ENCODE results near the gene GPHA2.
A peak's percentile ranks its signal among the peaks of the same experiment; 100 is the strongest.

GPHA2 gene

GRCh38 chr11:64888729-64889511, 46.8 kb downstream of the GPHA2 start:
- no peak for DNase-seq

DNA sequence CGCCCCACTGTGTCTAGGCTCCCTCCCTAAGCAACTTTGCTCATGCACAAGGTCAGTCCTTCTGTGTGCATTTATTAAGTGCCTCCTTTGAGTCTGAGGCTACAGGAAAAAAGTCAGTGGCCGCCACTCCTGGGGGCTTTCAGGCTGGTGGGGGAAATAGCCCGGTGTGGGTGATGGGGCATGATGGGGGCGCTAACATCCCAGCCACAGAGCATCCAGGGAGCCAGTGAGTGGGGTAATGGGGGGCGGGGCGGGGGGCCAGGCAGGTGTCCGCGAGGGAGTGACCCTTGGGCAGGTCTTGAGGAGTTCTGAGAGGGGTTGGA, 47.3 kb downstream of the GPHA2 start:
- DNase-seq = no peak

GRCh38 chr11:64887757-64888405, 47.8 kb downstream of the GPHA2 start:
- peak in 1 of 2 experiments; percentile 88 for DNase-seq

GRCh38 chr11:64887234-64887756, 48.4 kb downstream of the GPHA2 start:
- no peak for DNase-seq

GRCh38 chr11:64885367-64886286, 50.1 kb downstream of the GPHA2 start:
- no peak for DNase-seq

Measured in NCI-H526 (cell line).